ENCODE measurements around the gene EBI3. TPM values are rescaled to one million over a fixed set of nuclear protein-coding genes. Genes with fewer than 3 reads are reported as not detected.
A peak's percentile ranks its signal among the peaks of the same experiment; 100 is the strongest.

Gene EBI3
- total and polyA plus RNA-seq, 2 donors (not counting 1 experiment from before 2014, with no cell fraction given) = 11.9 to 15.6 TPM

DNA sequence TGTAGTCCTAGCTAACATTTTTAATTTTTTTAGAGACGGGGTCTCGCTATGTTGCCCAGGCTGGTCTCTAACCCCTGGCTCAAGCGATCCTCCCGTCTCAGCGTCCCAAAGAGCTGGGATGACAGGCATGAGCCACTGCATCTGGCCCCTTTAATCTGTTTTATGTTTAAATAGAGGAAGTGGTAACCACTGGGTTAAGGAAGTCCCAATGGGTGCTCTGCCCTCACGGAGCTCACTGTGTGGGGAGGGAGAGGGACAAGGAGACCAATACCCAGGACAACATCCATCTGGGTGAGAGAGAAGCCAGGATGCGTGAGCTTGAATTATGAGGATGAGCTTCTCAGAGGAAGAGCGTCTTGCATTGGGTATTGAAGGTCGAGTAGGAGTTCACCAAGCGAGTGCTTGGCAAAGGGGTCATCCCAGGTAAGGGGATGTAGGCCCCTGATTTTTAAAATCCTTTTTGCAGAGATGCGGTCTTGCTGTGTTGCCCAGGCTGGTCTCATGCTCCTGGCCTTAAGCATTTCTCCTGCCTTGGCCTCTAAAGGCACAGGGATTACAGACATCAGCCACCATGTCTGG is 31.4 kb downstream of the EBI3 start:
- DNase-seq (no peak), ATAC-seq (ENCODE audit: low read depth) (peak; percentile 36)
- H2AFZ ChIP-seq (ENCODE audit: insufficient read depth, low read depth, low read length, poor library complexity, severe bottlenecking) = no peak overlapping the region
- no peaks in the 10 kb centered on the region for H3K79me2 ChIP-seq (ENCODE audit: control insufficient read depth, insufficient read depth, low read length)
- ChIA-PET CTCF (interaction anchor here (0.6 kb wide), 1 partner anchor 298 kb away, joined by 3 read pairs; no protein-coding TSS in a partner anchor), POLR2A (no interaction called here)
- Mint-ChIP-seq H3K27me3 (no peaks in the 10 kb centered on the region), H3K9me3 (ENCODE audit: insufficient read depth) (no peaks in the 10 kb centered on the region), H3K4me1 (peaks cover 4% of the 10 kb centered on the region), H3K27ac (no peak overlapping the region), H3K4me3 (no peak overlapping the region)
- H3K9me3 ChIP-seq (ENCODE audit: control extremely low read depth in 1 of 3, control insufficient read depth in 2 of 3, insufficient read depth in 1 of 3, low read length in 2 of 3) = peaks cover 0 to 9% (median 0%) of the 10 kb centered on the region in 3 donors
- H3K27me3 ChIP-seq (replicated peaks in 1 of 4; ENCODE audit: control extremely low read depth in 1 of 4, control insufficient read depth in 3 of 4, insufficient read depth in 4 of 4, low read length in 3 of 4) = no peaks in the 10 kb centered on the region
- H3K4me1 ChIP-seq (ENCODE audit: control insufficient read depth in 2 of 2, insufficient read depth in 2 of 2, low read length in 2 of 2) = no peaks in the 10 kb centered on the region
- H3K4me3 ChIP-seq (ENCODE audit: control extremely low read depth in 1 of 5, extremely low read depth in 1 of 5, insufficient read depth in 1 of 5, low read depth in 2 of 5, low read length in 4 of 5) = no peak overlapping the region
- H3K36me3 ChIP-seq (replicated peaks in 1 of 2; ENCODE audit: control extremely low read depth in 1 of 2, control insufficient read depth in 1 of 2, extremely low read depth in 1 of 2, insufficient read depth in 2 of 2, low read length in 1 of 2) = peaks cover 0 to 72% of the 10 kb centered on the region in 2 experiments
- H3K27ac ChIP-seq (ENCODE audit: low read length in 2 of 2) = no peak overlapping the region
- WGBS (ENCODE audit: insufficient coverage) = 89% methylated on average over 10 of the region's 11 CpGs
- TF ChIP-seq EZH2 (IDR thresholded peaks at IDR 0.05; ENCODE audit: borderline replicate concordance, insufficient read depth, low read depth, low read length, poor library complexity, severe bottlenecking) = no peak
- TF ChIP-seq, protein P1, sequence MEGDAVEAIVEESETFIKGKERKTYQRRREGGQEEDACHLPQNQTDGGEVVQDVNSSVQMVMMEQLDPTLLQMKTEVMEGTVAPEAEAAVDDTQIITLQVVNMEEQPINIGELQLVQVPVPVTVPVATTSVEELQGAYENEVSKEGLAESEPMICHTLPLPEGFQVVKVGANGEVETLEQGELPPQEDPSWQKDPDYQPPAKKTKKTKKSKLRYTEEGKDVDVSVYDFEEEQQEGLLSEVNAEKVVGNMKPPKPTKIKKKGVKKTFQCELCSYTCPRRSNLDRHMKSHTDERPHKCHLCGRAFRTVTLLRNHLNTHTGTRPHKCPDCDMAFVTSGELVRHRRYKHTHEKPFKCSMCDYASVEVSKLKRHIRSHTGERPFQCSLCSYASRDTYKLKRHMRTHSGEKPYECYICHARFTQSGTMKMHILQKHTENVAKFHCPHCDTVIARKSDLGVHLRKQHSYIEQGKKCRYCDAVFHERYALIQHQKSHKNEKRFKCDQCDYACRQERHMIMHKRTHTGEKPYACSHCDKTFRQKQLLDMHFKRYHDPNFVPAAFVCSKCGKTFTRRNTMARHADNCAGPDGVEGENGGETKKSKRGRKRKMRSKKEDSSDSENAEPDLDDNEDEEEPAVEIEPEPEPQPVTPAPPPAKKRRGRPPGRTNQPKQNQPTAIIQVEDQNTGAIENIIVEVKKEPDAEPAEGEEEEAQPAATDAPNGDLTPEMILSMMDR (IDR thresholded peaks at IDR 0.05) = no peak
- no peak overlapping the region for H3K4me2 ChIP-seq (replicated peaks; ENCODE audit: low read depth, low read length, poor library complexity, severe bottlenecking)
- intact Hi-C loops (cut with micrococcal nuclease) = no loop called here
- H3K9ac ChIP-seq (ENCODE audit: low read length) = no peak overlapping the region
- H4K20me1 ChIP-seq (ENCODE audit: control insufficient read depth, insufficient read depth, low read length, poor library complexity, severe bottlenecking) = peaks cover 11% of the 10 kb centered on the region

DNA sequence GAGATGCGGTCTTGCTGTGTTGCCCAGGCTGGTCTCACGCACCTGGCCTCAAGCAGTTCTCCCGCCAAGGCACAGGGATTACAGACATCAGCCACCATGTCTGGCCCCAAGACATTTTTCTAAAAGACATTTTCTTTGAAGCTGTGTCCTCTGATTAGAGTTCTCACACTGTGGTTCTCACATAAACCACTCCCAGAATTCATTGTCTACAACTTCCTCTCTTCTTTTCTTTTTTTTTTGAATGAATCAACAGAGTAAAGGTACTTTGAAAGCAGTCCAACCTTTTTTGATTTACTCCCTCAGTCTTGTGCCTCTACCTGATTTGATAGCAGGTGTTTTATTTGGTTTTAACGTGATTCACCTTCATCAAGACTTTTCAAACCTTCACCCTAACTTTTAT is 35.5 kb downstream of the EBI3 start:
- DNase-seq = no peak
- POLR2A ChIA-PET = no interaction called here
- H3K4me1 Mint-ChIP-seq = peaks cover 14% of the 10 kb centered on the region
- CTCF ChIA-PET = interaction anchor here (0.7 to 1.0 kb wide), 2 partner anchors 260 to 372 kb away, joined by 3 read pairs; no protein-coding TSS in a partner anchor
- intact Hi-C loops (cut with micrococcal nuclease) = no loop called here
- H3K79me2 ChIP-seq (ENCODE audit: control insufficient read depth, insufficient read depth, low read length) = no peaks in the 10 kb centered on the region
- no peaks in the 10 kb centered on the region for H3K9me3 Mint-ChIP-seq (ENCODE audit: insufficient read depth)
- no peak overlapping the region for H3K27ac Mint-ChIP-seq
- no peak overlapping the region for H3K27ac ChIP-seq (ENCODE audit: low read length in 2 of 2)
- no peak overlapping the region for H3K4me3 ChIP-seq (ENCODE audit: control extremely low read depth in 1 of 5, extremely low read depth in 1 of 5, insufficient read depth in 1 of 5, low read depth in 2 of 5, low read length in 4 of 5)
- H3K9ac ChIP-seq (ENCODE audit: low read length) = no peak overlapping the region
- H4K20me1 ChIP-seq (ENCODE audit: control insufficient read depth, insufficient read depth, low read length, poor library complexity, severe bottlenecking) = peaks cover 9% of the 10 kb centered on the region
- H3K27me3 Mint-ChIP-seq = no peaks in the 10 kb centered on the region
- no peak overlapping the region for H3K4me3 Mint-ChIP-seq
- H3K36me3 ChIP-seq (replicated peaks in 1 of 2; ENCODE audit: control extremely low read depth in 1 of 2, control insufficient read depth in 1 of 2, extremely low read depth in 1 of 2, insufficient read depth in 2 of 2, low read length in 1 of 2) = peaks cover 0 to 70% of the 10 kb centered on the region in 2 experiments
- H2AFZ ChIP-seq (ENCODE audit: insufficient read depth, low read depth, low read length, poor library complexity, severe bottlenecking) = no peak overlapping the region
- H3K9me3 ChIP-seq (ENCODE audit: control extremely low read depth in 1 of 3, control insufficient read depth in 2 of 3, insufficient read depth in 1 of 3, low read length in 2 of 3) = no peaks in the 10 kb centered on the region
- H3K4me2 ChIP-seq (replicated peaks; ENCODE audit: low read depth, low read length, poor library complexity, severe bottlenecking) = no peak overlapping the region
- peaks cover 0 to 11% of the 10 kb centered on the region in 2 donors for H3K4me1 ChIP-seq (ENCODE audit: control insufficient read depth in 2 of 2, insufficient read depth in 2 of 2, low read length in 2 of 2)
- no peak for TF ChIP-seq EZH2 (IDR thresholded peaks at IDR 0.05; ENCODE audit: borderline replicate concordance, insufficient read depth, low read depth, low read length, poor library complexity, severe bottlenecking)
- TF ChIP-seq, protein P1 (IDR thresholded peaks at IDR 0.05) = no peak
- 73% methylated on average over 3 of the region's 4 CpGs for WGBS (ENCODE audit: insufficient coverage)
- no peak for ATAC-seq (ENCODE audit: low read depth)
- H3K27me3 ChIP-seq (replicated peaks in 1 of 4; ENCODE audit: control extremely low read depth in 1 of 4, control insufficient read depth in 3 of 4, insufficient read depth in 4 of 4, low read length in 3 of 4) = no peaks in the 10 kb centered on the region
